ENCODE data around the gene ELP5.

DNA sequence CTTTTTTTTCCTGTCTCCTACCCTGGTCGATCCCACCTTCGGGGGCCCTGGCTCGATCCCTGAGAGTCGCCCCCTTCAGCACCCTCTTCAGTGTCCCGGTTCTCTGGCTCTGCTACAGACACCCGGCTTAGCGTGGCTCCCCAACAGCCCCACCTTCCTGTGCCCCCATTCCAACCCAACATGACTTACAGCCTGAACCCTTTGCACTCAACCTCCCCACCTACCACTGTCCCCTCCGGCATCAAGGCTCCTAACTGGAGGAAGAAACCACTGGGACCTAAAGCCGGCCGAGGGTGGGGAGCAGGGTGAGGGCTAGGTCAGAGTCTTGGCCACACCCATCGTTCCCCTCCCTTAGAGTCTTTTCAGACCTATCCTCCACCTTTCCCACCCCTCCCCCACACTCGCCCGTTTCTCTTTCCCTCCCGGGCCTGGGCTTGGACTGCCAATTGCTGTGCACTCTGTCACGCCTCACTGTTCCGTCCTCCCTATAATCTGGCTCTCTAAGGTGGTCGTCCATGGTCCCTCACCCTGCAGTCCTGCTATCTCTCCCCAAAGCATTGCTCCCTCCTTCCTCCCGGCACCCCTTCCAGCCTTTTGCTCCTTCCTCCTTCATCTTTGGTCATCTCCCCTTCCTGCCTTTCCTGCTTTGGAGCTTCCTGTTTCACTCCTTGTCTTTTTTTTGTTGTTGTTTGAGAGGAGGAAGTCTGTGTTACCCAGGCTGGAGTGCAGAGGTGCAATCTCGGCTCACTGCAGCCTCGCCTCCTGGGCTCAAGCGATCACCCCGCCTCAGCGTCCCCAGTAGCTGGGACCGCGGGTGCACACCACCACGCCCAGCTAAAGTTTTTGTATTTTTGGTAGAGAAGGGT, 11.2 kb downstream of the ELP5 start:
- TF ChIP-seq, protein P1, sequence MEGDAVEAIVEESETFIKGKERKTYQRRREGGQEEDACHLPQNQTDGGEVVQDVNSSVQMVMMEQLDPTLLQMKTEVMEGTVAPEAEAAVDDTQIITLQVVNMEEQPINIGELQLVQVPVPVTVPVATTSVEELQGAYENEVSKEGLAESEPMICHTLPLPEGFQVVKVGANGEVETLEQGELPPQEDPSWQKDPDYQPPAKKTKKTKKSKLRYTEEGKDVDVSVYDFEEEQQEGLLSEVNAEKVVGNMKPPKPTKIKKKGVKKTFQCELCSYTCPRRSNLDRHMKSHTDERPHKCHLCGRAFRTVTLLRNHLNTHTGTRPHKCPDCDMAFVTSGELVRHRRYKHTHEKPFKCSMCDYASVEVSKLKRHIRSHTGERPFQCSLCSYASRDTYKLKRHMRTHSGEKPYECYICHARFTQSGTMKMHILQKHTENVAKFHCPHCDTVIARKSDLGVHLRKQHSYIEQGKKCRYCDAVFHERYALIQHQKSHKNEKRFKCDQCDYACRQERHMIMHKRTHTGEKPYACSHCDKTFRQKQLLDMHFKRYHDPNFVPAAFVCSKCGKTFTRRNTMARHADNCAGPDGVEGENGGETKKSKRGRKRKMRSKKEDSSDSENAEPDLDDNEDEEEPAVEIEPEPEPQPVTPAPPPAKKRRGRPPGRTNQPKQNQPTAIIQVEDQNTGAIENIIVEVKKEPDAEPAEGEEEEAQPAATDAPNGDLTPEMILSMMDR (IDR thresholded peaks at IDR 0.05; ENCODE audit: extremely low read depth in 1 of 2, insufficient read depth in 1 of 2, low read depth in 1 of 2, low read length in 2 of 2): no peak
- TF ChIP-seq EZH2 (IDR thresholded peaks at IDR 0.05; ENCODE audit: borderline replicate concordance, low read depth, low read length, severe bottlenecking) (no peak), POLR2A (IDR thresholded peaks at IDR 0.05; ENCODE audit: low read depth, low read length) (no peak)
